HG02588 (cell line): Measurements from ENCODE around the gene GTF2H2C.
"Not testable (repeated sequence)": the region's sequence is repeated elsewhere in the genome, so short reads cannot be mapped to it uniquely, and the experiment has no call there.

Experiments used
- ATAC-seq: cut with Tn5 transposase; IDR thresholded peaks from one replicate; pipeline ENCODE4 v1.9.1; 2021; ENCODE audit warnings: mild to moderate bottlenecking, moderate library complexity; ENCODE audit not compliant: unreplicated experiment

Gene GTF2H2C

GRCh38 chr5:69560587-69561431 is 818 bp downstream of the GTF2H2C start:
- ATAC-seq: not testable (repeated sequence)

DNA sequence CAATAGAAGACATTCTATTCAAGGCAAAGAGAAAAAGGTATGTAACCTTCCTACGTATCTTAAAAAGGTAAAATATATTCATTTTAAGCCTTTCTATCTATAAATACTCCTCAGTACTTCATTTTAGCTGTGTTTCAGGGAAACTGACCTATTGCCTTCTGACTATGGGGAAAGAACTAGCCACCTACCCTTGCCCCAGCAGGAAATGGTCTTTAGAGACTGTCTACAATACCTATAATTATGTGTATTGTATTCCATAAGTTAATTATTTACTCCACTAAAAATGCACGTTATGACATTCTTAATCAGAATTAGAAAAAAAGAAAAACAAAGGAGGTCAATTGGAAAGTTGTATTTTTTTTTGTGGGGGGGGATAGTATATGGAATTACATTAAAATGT is 6.2 kb downstream of the GTF2H2C start:
- ATAC-seq: not testable (repeated sequence)

DNA sequence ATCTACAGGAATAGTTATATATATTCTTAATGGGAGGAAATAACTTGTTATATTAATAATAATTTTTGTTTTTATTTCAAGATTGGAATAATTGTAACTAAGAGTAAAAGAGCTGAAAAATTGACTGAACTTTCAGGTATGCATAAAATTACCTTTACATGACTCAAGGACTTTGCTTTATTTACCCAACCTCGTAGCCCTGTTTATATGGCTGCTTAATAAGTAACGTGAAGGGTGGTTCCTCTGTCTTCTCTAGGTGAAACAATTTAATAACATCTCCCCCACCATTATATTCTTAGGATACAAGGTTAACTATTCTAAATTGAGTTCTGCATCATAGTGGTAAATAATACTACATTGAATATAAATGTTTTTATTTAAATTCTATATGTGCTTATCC is 8.1 kb downstream of the GTF2H2C start:
- ATAC-seq: not testable (repeated sequence)

DNA sequence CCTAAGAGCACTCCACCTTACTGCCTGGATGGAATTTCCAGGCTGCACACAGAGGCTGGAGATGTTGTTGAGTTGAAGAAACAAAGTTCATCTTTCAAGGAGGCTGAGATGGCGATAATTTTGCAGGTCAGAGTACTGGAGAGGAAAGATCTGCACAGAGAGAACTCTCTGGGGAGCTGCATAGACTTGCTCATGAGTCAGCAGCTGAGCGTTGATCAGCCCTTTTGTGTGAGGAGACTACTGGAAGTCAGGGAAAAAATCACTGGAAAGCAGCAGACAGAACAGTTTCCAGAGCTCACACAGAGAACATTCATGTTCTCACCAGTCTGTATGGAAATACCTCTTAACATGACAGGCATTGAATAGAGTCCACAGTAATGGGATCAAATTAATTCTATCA is 23.4 kb downstream of the GTF2H2C start:
- ATAC-seq: not testable (repeated sequence)

DNA sequence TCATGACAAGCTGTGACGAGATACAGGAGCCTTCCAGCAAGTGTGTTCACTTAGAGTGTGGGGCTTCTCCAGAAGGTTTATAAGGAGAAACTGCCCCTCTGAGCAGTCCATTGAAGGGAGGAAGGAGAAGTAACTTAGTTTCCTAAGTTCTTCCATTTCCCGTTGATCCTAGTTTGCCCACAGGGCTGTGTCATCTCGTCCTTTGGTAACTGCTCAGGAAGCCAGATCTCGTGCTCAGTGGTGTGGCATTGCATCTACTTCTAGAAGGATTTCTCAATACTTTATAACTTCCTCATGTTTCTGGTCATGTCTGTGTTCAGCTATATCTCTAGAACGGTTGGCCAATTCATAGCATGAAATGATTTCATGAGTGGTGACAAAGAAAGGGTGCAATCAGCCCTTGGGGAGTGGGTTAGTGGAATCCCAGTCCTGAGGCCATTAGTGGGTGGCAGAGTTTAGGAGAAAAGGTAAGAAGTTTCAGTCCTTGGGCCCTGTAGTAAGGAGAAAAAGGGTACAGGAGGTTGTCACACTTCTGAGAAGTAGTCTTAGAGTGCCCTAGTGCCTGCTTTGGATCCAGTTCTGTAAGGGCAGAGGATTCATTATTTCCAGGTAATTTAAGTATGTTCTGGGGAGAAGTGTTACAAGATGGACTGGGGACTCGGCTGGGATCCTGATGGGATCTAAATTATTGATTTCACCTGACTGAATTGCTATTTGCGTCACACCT is 36.3 kb downstream of the GTF2H2C start:
- ATAC-seq: not testable (repeated sequence)

- not testable (repeated sequence) for ATAC-seq
These were observed 42.0 kb downstream of the GTF2H2C start for GRCh38 chr5:69601947-69602346.

DNA sequence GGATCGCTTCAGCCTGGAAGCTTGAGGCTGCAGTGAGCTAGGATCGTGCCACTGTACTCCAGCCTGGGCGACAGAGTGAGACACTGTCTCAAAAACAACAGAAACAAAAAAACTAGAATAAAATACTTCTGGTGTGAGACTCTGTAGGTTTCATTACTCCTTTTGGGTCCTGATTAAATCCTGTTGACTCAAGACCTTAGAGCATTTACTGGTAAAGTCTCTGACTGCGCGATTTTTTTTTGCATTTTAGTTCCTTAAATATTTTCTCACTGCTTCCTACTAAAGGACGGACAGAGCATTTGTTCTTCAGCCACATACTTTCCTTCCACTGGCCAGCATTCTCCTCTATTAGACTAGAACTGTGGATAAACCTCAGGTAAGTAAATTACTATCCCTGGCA is 46.8 kb downstream of the GTF2H2C start:
- not testable (repeated sequence) for ATAC-seq

GRCh38 chr5:69607750-69608149 is 47.8 kb downstream of the GTF2H2C start:
- ATAC-seq: not testable (repeated sequence)

DNA sequence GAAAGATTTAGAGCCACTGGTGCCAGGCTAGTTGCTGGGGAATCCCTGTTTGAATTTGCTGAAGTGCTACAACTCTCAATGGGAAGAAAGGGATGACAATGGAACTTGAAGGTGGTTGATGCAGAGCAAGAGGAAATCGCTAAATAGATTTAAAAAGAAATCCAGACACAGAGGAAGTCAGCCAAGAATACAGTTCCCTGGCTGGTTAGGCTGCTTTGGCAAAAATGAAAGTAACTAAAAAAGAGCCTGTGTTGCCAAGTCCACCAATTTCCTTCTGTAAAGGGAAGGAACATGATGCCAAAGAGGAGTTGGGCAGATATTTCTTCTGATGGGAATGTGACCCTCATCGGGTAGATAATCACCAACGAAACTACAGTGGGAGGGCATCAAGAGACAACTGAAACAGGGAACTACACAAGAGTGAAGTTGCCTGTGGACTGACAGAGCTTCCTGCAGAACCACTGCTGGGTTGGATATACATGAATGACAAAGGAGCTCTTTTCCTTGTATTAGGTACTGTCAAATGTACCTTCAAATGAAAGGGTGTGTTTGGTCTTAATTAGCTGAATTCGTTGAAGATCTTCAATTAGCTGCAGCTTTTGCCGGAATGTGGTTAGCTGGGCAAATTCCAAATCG is 49.0 kb downstream of the GTF2H2C start:
- ATAC-seq: not testable (repeated sequence)

- ATAC-seq: not testable (repeated sequence)
These were observed 54.9 kb downstream of the GTF2H2C start for GRCh38 chr5:69614843-69615242.

GRCh38 chr5:69631879-69632278 is 71.9 kb downstream of the GTF2H2C start:
- not testable (repeated sequence) for ATAC-seq
